HG03432 (cell line): Measurements from ENCODE around the gene MEGF11.

Source experiments
- ATAC-seq: cut with Tn5 transposase; IDR thresholded peaks from one replicate; pipeline ENCODE4 v1.9.1; 2021; ENCODE audit warnings: mild to moderate bottlenecking, moderate library complexity; ENCODE audit not compliant: unreplicated experiment

Gene MEGF11

GRCh38 chr15:66126456-66126855, 127.1 kb downstream of the MEGF11 start:
- no peak for ATAC-seq

GRCh38 chr15:66126031-66126441, 127.5 kb downstream of the MEGF11 start:
- no peak for ATAC-seq

GRCh38 chr15:66124651-66125050, 128.9 kb downstream of the MEGF11 start:
- no peak for ATAC-seq

- ATAC-seq, result no peak
Measured at GRCh38 chr15:66123799-66124198, 129.8 kb downstream of the MEGF11 start.

- no peak for ATAC-seq
Measured at GRCh38 chr15:66120422-66120821, 133.1 kb downstream of the MEGF11 start.

- no peak for ATAC-seq
Measured at GRCh38 chr15:66117841-66118240, 135.7 kb downstream of the MEGF11 start.

GRCh38 chr15:66115568-66116206, 137.9 kb downstream of the MEGF11 start:
- ATAC-seq, result no peak

GRCh38 chr15:66114863-66115425, 138.6 kb downstream of the MEGF11 start:
- ATAC-seq, result no peak

GRCh38 chr15:66112388-66112787, 141.2 kb downstream of the MEGF11 start:
- ATAC-seq, result no peak

GRCh38 chr15:66111363-66111762, 142.2 kb downstream of the MEGF11 start:
- no peak for ATAC-seq

GRCh38 chr15:66110864-66111263, 142.7 kb downstream of the MEGF11 start:
- ATAC-seq, result no peak

GRCh38 chr15:66109826-66110225, 143.7 kb downstream of the MEGF11 start:
- ATAC-seq, result no peak

- ATAC-seq, result no peak
Measured at GRCh38 chr15:66108483-66109265, 144.9 kb downstream of the MEGF11 start.

- no peak for ATAC-seq
Measured at GRCh38 chr15:66107070-66107469, 146.5 kb downstream of the MEGF11 start.

GRCh38 chr15:66105286-66106265, 148.0 kb downstream of the MEGF11 start:
- ATAC-seq, result no peak

GRCh38 chr15:66103293-66103590, 150.3 kb downstream of the MEGF11 start:
- no peak for ATAC-seq

- no peak for ATAC-seq
Measured at GRCh38 chr15:66102563-66103292, 150.8 kb downstream of the MEGF11 start.

- ATAC-seq, result no peak
Measured at GRCh38 chr15:66101715-66102395, 151.7 kb downstream of the MEGF11 start.

- ATAC-seq, result no peak
Measured at GRCh38 chr15:66100761-66101160, 152.8 kb downstream of the MEGF11 start.
